ENCODE data around the gene CYTH3.
"Not testable (repeated sequence)": the region's sequence is repeated elsewhere in the genome, so short reads cannot be mapped to it uniquely, and the experiment has no call there.

The CYTH3 gene

DNA sequence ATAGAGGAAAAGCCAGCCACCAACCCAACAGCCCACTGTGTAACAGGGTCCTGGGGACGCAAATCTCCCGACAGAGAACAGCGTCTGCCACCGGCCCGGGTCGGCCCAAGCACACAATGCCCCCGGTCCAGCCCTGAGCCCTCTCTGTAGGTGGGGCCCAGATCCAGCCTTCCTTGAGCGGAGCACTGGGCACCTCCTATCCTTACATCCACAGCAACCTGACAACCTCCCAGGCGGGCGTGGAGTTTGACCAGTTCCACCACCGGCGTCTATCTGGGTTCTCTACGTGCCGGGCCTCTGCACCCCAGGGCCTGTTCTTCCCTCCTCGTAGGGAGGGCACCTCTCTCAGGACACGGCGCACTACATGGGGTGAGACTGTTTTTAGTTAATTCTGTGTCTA lies 109.0 kb downstream of the CYTH3 start:
- DNase-seq, result no peak

DNA sequence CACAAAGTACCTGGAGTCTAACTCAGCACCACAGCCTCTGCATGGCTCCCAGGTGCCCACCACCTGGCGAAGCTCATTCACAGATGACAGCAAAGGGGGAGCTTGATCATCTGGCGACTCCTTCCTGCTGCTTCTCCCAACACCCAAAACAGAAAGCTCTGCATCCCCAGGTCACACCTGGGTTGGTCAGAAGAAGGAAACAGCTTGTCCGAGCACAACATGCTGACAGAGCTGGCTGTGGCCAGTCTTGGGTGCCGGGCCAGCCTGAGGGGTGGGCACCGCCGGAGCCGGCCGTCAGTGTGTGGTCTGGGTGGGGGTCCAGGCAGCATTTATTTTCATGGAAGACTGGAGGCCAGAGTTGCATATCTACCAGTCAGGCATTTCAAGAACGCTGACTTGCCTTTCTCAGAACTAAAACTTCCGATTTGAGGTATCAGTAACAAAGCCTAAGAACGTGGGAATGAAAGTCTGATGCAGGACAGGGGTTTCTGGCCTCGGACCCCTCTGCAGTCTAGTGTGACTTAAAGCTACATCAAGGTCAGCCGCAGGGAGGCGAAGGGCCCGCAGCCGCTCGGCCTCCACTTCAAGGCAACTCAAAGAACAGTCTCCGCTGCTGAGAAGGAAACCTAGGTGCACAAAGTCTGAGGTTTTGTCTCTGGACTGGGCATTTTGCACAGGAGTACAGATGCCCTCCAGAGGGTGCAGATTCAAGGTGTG lies 109.6 kb downstream of the CYTH3 start:
- DNase-seq, result no peak

DNA sequence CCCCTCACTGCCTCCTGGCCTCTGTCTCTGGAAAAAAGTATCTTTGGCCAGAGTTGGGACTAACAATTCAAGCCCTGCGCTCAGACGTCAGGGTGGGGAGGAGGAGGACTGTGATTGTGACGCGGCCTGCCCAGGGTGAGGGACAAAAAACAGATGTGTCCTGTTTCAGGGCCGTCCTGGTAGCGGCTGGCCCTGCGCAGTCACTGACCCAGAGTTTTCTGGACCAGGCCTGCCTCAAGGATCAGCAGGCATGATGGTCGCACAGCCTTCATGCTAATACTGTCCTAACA lies 110.1 kb downstream of the CYTH3 start:
- no peak for DNase-seq

DNA sequence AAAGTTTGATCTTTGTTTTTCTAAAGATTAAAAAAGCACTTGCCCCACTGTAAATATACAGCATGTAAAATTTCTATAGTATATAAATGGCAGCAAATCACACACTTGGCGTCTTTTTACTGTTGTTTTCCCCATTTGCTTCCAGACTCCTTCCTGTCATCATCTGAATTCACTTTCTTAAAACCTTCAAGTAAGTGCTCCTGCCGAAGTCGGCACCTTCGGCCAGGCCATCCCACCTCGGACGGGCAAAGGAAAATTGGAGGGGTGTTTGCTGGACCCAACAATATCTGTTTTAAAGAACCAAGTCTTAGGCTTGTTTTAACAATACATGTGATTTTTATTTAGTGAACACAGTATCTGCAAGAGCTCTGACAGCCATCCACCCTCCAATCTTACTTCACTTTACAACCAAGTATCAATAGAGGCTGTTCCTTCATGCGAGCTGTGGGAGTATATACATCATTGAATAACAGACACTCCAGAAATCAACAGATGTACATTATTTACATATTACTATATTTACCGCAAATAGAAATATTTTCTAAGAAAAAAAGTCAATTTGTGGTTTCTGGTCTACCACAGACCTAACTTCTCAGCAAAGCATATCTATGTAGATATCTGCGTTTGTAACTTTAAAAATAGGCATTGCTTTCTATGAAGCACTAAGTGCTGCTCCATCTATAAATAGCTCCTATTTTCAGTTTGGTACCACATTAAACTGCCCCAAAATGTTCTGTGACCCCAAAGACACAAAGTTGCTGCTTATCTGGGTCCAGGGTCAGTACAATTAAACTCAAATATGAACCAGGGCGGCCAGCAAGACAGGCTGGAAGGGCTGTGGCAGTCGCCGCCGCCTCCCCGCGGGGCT lies 110.7 kb downstream of the CYTH3 start:
- no peak for DNase-seq

DNA sequence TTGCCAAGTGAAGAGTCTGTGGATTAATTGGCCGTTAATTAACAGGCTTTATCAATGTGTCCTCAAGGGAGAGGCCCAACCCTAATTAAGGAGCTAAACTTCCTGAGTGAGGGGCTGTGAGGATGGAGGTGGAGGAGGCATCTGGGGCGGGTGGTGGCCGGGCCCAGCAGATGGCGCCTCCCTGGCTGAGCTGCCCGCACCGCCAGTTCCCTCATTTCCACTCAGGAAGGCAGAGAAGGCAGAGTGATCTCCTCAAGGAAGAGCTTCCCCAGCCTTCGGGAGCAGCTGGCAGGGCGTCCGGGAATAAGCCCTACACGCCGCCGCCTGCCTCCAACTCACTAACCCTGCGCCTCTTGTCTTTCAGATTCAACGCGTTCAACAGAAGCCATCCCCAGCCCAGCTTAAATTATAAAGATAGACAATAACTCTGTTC lies 112.2 kb downstream of the CYTH3 start:
- DNase-seq, result peak; percentile 5

DNA sequence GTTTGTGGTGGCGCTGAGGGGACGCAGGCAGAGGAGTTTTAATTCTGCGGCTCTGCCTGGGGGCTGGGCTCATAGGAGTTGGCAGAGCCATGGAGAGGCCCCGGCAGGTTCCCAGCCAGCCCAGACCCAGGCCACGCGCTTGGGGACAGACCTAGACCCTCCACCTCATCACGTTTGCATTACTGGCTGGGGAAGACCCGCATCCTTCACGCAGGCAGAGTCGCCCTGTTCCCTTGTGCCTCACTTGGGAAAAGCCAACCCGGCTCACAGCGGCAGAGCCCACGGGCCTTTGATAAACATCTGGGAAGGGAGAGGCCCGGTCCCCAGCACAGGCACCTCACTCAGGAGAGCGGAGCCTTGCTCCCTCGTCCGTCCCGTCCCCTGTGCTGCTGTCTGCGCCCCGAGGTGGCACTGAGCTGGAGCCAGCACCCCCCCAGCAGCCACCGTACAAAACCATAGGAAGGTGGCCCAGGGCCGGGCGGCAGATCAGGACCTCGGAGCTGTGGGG lies 112.8 kb downstream of the CYTH3 start:
- no peak for DNase-seq

DNA sequence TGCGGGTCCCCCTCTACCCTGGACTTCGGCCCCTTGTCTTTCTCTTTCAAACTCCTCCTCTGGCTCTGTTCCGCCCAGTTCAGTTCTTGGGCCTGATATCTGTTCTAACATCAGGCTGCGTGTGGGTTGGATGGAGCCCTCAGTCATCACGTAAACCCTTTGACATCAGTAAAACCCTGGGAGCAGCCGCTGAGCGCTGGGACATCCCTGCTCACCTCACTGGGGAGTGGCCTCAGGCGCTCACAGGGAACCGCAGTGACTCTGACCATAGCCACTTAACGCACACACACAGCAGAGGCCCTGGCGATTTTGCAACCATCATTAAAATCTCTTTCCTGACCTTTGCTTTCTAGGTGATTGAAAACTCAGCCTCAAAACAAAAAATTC lies 113.3 kb downstream of the CYTH3 start:
- DNase-seq, result no peak

DNA sequence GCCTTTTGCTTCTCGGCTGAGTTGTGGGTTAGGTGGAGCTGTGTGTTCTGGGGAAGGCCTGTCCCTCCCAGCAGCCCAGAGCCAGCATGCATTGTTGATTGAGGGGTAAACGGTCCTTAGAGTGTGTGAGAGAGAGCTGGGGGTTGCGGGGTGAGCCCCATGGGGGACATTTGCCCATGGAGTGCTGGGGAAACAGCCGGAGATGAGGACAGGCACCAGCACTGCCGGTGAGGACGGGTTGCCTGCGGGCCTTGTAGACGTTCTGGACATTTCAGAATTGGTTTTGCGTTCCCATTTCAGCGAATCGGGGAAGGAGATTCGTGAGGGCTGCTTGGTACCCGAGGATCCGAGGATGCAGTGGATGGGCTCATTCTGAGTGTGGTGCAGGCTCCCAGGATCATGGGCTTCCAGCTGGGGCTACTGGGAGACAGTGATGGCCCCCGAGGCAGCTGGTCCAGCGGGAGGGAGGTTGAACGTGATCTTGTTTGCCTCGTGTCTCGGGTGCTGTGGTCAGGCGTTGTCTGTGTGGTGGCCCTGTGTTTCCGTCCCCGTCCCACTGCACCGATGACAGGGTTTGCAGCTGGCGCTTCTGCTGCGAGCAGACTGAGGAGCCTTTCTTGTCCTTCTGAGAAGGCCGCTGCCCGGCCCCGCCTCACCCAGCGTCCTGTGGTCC lies 113.9 kb downstream of the CYTH3 start:
- DNase-seq, result no peak

DNA sequence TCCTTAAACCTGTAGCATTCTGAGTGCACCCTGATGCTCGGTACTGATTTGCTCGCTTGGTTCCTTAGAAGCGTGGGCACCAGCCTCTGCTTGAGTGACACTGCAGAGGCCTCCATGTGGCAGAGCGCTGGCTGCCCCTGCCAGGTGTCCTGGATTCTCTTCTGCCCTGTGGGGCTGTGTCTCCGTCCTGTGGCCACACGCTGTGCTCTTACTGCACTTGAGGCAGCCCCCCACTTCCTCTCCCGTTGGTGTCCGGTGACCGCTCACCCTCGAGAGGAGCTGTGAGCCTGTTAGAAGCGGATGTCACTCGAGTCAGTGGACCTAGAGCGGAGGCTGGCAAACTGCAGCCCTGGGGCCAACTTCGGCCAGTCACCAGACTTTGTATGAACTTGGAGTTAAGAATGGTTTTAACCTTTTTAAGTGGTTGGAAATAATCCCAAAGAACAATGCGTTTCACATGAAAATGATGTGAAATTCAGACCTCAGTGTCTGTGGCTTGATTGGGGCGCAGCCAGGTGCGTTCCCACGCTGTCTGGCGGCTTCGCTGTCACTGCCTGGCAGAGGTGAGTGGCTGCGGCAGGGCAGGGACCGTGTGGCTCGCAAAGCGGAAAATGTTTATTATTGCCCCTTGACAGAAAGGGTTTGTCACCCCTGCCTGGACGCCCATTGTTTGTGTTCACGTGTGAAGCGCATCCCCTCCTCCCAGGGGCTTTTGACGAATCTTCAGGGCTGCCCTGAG lies 114.6 kb downstream of the CYTH3 start:
- DNase-seq, result no peak

DNA sequence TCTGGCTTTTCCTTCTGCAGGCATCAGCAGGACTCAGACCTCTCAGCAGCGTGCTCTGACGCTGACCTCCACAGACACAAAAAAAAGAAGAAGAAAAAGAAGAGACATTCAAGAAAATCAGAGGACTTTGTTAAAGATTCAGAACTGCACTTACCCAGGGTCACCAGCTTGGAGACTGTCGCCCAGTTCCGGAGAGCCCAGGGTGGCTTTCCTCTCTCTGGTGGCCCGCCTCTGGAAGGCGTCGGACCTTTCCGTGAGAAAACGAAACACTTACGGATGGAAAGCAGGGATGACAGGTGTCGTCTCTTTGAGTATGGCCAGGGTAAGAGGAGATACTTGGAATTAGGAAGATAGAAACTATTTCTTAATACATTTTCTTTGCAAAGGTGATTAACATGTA lies 115.7 kb downstream of the CYTH3 start:
- no peak for DNase-seq

DNA sequence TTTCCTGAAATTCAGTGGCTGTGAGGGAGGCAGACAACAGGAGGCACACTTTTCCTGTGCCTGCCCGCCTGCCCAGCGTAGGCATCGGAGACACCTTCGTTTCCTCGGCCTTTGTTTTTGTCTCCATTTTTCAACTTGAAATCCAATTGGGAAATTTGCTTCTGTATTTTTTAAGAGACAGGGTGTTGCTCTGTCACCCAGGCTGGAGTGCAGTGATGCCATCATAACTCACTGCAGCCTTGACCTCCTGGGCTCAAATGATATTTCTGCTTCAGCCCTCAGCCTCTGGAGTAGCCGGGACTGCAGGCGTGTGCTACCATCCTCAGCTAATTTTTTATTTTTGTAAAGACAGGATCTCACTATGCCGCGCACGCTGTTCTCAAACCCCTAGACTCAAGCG lies 116.8 kb downstream of the CYTH3 start:
- no peak for DNase-seq

DNA sequence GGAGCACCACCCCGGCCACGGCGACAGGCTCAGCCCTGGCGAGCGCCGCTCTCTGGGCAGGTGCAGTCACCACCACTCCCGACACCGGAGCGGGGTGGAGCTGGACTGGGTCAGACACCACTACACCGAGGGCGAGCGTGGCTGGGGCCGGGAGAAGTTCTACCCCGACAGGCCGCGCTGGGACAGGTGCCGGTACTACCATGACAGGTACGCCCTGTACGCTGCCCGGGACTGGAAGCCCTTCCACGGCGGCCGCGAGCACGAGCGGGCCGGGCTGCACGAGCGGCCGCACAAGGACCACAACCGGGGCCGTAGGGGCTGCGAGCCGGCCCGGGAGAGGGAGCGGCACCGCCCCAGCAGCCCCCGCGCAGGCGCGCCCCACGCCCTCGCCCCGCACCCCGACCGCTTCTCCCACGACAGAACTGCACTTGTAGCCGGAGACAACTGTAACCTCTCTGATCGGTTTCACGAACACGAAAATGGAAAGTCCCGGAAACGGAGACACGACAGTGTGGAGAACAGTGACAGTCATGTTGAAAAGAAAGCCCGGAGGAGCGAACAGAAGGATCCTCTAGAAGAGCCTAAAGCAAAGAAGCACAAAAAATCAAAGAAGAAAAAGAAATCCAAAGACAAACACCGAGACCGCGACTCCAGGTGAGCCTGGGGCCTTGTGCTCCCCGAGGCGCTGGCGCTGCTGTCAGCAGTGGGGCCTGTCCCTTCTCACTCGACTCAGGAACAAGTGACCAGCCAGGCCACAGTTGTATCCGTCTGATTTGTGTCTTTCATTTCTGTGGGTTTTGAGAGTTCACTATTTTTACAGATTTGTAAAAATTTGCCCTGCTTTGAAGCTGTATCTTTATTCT lies 117.7 kb downstream of the CYTH3 start:
- no peak for DNase-seq

DNA sequence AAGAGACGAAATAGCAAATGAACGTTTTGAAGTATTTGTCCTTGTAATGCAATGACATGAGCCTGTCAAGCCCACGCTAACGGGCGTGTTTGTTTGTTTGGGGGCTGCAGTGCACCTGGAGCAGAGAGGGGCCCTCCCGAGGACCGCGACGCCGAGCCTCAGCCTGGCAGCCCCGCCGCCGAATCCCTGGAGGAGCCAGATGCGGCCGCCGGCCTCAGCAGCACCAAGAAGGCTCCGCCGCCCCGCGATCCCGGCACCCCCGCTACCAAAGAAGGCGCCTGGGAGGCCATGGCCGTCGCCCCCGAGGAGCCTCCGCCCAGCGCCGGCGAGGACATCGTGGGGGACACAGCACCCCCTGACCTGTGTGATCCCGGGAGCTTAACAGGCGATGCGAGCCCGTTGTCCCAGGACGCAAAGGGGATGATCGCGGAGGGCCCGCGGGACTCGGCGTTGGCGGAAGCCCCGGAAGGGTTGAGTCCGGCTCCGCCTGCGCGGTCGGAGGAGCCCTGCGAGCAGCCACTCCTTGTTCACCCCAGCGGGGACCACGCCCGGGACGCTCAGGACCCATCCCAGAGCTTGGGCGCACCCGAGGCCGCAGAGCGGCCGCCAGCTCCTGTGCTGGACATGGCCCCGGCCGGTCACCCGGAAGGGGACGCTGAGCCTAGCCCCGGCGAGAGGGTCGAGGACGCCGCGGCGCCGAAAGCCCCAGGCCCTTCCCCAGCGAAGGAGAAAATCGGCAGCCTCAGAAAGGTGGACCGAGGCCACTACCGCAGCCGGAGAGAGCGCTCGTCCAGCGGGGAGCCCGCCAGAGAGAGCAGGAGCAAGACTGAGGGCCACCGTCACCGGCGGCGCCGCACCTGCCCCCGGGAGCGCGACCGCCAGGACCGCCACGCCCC lies 118.5 kb downstream of the CYTH3 start:
- DNase-seq, result no peak

DNA sequence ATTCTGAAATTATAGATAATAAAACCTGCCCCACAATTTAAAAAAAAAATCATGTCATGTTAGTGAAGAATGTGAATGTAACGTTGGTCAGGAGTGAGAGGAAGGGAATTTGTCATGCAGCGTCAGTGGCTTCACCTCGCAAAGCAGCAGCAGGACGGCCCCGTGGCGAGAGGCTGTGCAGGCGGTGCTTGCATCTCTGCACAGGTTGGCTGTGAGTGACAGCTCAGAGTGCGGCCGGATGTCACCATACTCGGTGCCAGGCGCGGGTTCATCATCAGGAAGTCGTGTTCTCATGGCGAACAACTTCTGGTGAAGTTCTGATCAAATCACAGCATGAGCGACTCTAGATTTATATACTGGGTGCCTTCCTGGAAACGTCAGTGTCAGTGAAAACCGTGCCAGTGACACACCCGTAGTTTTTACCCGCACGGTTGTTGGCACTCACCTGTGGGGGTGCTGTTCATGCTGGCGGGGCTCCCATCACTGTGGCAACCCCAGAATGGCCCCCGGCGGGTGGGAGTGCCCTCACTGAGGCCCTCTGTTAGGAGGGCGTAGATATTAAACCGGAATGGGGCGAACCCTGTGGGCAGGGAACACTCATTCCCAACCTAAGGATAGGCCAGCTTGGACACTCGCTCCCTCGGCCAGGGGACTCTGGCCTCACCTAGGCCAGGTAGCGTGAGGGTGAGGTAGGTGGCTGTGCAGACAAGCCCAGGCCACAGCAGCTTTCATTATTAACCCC lies 120.3 kb downstream of the CYTH3 start:
- DNase-seq, result no peak

DNA sequence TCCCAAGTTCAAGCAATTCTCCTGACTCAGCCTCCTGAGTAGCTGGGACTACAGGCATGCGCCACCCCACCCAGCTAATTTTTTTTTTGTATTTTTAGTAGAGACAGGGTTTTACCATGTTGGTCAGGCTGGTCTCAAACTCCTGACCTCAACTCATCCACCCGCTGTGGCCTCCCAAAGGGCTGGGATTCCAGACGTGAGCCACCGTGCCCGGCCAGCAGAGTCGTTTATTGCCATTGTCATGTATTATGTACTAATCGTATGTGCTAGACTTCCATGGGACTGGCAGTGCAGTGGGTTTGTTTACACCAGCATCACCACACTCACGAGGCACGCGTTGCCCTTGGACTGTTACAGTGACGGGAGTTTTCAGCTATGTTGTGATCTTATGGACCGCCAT lies 120.9 kb downstream of the CYTH3 start:
- not testable (repeated sequence) for DNase-seq

DNA sequence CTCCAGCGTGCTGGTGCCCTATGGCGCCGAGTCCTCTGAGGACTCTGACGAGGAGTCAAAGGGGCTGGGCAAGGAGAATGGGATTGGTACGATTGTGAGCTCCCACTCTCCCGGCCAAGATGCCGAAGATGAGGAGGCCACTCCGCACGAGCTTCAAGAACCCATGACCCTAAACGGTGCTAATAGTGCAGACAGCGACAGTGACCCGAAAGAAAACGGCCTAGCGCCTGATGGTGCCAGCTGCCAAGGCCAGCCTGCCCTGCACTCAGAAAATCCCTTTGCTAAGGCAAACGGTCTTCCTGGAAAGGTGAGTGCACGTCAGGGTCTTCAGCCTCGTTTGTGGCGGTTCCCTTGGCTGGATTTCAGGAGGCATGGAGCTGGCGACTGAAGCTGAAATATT lies 122.4 kb downstream of the CYTH3 start:
- no peak for DNase-seq

DNA sequence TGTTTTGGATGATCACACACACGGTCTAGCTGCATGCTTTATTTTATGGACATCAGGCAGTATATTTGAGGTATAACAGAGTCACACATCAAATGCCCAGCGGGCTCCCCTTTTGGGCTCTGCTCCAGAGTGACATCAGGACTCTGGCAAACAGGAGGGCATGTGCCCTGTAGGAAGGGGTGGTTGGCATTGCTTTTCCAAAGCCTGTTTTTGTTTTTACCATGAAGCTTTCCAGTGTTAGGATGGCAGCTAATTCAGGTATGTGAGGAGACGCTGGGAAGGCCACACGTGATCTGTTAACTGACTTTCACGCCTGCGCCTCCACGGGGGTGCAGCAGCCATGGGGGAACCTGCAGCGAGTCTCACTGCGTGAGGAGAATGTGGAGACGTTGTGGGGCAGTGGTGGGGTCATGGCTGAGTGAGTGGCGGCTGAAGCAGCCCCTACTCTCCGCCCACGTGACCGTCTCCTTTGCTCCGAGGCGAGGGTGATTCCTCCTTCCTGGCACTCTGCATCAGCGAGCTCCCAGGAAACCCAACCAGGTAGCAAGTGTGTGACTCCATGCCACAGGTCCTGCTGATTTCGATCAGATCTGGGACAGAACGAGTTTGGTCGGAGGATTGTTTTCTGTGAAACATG lies 123.6 kb downstream of the CYTH3 start:
- DNase-seq, result no peak

DNA sequence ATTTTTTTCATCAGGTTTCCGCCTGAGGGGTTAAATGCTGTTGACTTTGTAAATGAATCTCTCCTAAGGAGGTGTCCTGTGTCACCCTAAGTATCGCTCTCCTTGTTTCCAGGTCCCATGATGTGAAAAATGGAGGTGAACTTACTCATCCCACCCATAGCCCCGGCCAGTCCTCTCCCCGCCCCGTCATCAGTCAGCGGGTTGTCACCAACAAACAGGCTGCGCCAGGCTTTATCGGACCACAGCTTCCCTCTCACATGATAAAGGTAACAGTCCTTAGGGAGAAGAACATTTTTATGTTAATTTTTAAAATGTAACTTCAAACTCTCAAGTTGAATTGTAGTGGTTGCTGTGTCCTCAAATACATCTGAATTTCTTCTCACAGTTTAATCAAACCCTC lies 124.8 kb downstream of the CYTH3 start:
- DNase-seq, result no peak

DNA sequence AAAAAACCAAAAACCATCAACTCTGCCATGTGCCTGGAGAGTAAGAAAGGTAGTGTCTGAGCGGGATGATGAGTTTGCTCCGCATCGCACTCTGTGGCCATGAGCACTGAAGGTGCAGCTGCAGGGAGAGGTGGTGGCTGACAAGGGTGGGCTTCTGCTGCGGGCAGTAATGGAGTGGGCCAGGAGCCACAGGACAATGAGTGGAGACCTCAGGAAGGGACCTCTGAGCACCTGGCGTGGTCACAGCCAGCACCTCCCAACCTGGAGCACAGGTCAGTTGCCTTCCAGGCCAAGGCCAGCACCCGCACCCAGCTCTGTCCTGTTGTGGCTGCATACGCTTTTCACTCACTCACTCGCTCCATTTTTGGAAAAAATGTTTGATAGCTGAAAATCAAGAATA lies 125.8 kb downstream of the CYTH3 start:
- DNase-seq, result no peak

DNA sequence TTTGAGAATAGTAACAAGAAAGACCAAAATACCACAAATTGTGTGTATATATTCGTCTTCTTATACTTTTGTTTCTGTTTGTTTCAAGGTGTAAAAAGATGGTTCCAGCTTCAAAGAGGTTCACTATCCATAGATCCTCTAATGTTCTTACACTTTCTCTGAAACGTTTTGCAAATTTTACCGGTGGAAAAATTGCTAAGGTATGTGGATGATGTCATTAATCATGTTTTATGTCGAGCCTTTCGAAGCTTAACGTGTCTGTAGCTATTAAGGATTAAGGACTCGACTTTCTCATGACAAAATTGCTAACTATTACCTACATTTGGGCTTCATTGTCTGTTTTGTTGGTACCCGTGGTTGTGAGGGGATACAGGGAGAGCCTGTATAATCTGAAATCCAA lies 128.4 kb downstream of the CYTH3 start:
- no peak for DNase-seq
